HEK293 (cell line): Measurements from ENCODE around the gene PASK.

ENCODE experiments used
- CTCF ChIA-PET: fragments of 350-600 bp; formaldehyde crosslinking; extraction: SDS; loops from one replicate; lab custom pipeline; 2021; ENCODE audit warnings: antibody characterized with exemption; lab: Yijun Ruan, JAX
- POLR2A ChIA-PET: fragments of 300-600 bp; formaldehyde crosslinking; extraction: SDS; loops from one replicate; lab custom pipeline; 2020; ENCODE audit warnings: antibody characterized with exemption, inconsistent platforms; lab: Yijun Ruan, JAX
- H3K27ac ChIP-seq: fragments of 200-500 bp; sonication (Bioruptor generic); 2 replicates; pipeline ENCODE4 v1.5.1; 2014; ENCODE audit warnings: low read depth, low read length, control low read depth, inconsistent platforms; ENCODE audit errors: extremely low read depth
- H3K36me3 ChIP-seq, 2 experiments: fragments of 200-500 bp in 1 of 2; sonication (Bioruptor generic) in 1 of 2; 1 replicate in 1 of 2; 2 replicates in 1 of 2; pipeline ENCODE4 v1.5.1; 2014 to 2017; ENCODE audit warnings: inconsistent platforms in 2 of 2, low read length in 2 of 2; ENCODE audit not compliant: control insufficient read depth in 2 of 2, insufficient read depth in 1 of 2
- H3K4me1 ChIP-seq: fragments of 200-500 bp; sonication (Bioruptor generic); 2 replicates; pipeline ENCODE4 v1.5.1; 2014; ENCODE audit warnings: mild to moderate bottlenecking, low read length, inconsistent platforms; ENCODE audit not compliant: control insufficient read depth, insufficient read depth
- H3K4me3 ChIP-seq: 2 replicates; pipeline ENCODE4 v1.5.1; 2011; ENCODE audit warnings: low read depth, mild to moderate bottlenecking, control low read depth, low read length, moderate library complexity
- H3K9me3 ChIP-seq: fragments of 200-500 bp; sonication (Bioruptor generic); 2 replicates; pipeline ENCODE4 v1.5.1; 2014; ENCODE audit warnings: low read depth, low read length, inconsistent platforms; ENCODE audit not compliant: control insufficient read depth, insufficient read depth
- BCL11A ChIP-seq: fragments of 450-650 bp; formaldehyde crosslinking; IDR thresholded peaks from 2 replicates; pipeline ENCODE4 v1.5.1; 2016; ENCODE audit warnings: low read depth, missing biosample characterization, missing genetic modification characterization
- HOXA7 ChIP-seq: sonication (generic); formaldehyde crosslinking; IDR thresholded peaks from 2 replicates; pipeline ENCODE4 v1.8.1; 2022; ENCODE audit warnings: missing genetic modification reagents, borderline replicate concordance
- OSR2 ChIP-seq: fragments of 450-650 bp; formaldehyde crosslinking; IDR thresholded peaks from 2 replicates; pipeline ENCODE4 v1.5.1; 2016; ENCODE audit warnings: missing biosample characterization, missing genetic modification characterization
- SCRT2 ChIP-seq: fragments of 450-650 bp; formaldehyde crosslinking; IDR thresholded peaks from 2 replicates; pipeline ENCODE4 v1.5.1; 2016; ENCODE audit warnings: missing biosample characterization, missing genetic modification characterization
- SP7 ChIP-seq: fragments of 450-650 bp; formaldehyde crosslinking; IDR thresholded peaks from 2 replicates; pipeline ENCODE4 v1.5.1; 2016; ENCODE audit warnings: missing biosample characterization, missing genetic modification characterization
- WT1 ChIP-seq: fragments of 450-650 bp; formaldehyde crosslinking; IDR thresholded peaks from 2 replicates; pipeline ENCODE4 v1.5.1; 2016; ENCODE audit warnings: missing biosample characterization, missing genetic modification characterization
- ZBTB1 ChIP-seq: fragments of 450-650 bp; formaldehyde crosslinking; IDR thresholded peaks from 2 replicates; pipeline ENCODE4 v1.5.1; 2016; ENCODE audit warnings: missing biosample characterization, missing genetic modification characterization
- ZBTB7A ChIP-seq: fragments of 450-650 bp; formaldehyde crosslinking; IDR thresholded peaks from 2 replicates; pipeline ENCODE4 v1.5.1; 2016; ENCODE audit warnings: low read depth, missing biosample characterization, missing genetic modification characterization
- ZIC2 ChIP-seq: fragments of 450-650 bp; formaldehyde crosslinking; IDR thresholded peaks from 2 replicates; pipeline ENCODE4 v1.5.1; 2016; ENCODE audit warnings: missing biosample characterization, missing genetic modification characterization
- ZNF112 ChIP-seq: fragments of 450-650 bp; formaldehyde crosslinking; IDR thresholded peaks from 2 replicates; pipeline ENCODE4 v1.5.0; 2017; ENCODE audit warnings: missing biosample characterization, missing genetic modification characterization
- ZNF121 ChIP-seq: fragments of 450-650 bp; formaldehyde crosslinking; IDR thresholded peaks from 2 replicates; pipeline ENCODE4 v1.5.1; 2016; ENCODE audit warnings: missing biosample characterization, missing genetic modification characterization
- ZNF354C ChIP-seq: fragments of 450-650 bp; formaldehyde crosslinking; IDR thresholded peaks from 2 replicates; pipeline ENCODE4 v1.5.1; 2016; ENCODE audit warnings: missing biosample characterization, missing genetic modification characterization, low read depth, borderline replicate concordance
- ZNF366 ChIP-seq: fragments of 450-650 bp; formaldehyde crosslinking; conservative IDR thresholded peaks from 2 replicates; pipeline ENCODE4 v1.5.1; 2016; ENCODE audit warnings: missing biosample characterization, missing genetic modification characterization
- ZNF433 ChIP-seq: fragments of 450-650 bp; formaldehyde crosslinking; IDR thresholded peaks from 2 replicates; pipeline ENCODE4 v1.5.1; 2016; ENCODE audit warnings: missing biosample characterization, missing genetic modification characterization, low read depth
- ZNF561 ChIP-seq: fragments of 450-650 bp; IDR thresholded peaks from 2 replicates; pipeline ENCODE4 v1.5.1; 2018; ENCODE audit warnings: missing biosample characterization, missing genetic modification characterization, borderline replicate concordance
- ZNF571 ChIP-seq: fragments of 450-650 bp; formaldehyde crosslinking; IDR thresholded peaks from 2 replicates; pipeline ENCODE4 v1.5.0; 2017; ENCODE audit warnings: missing biosample characterization, missing genetic modification characterization
- ZNF664 ChIP-seq: fragments of 450-650 bp; formaldehyde crosslinking; IDR thresholded peaks from 2 replicates; pipeline ENCODE4 v1.5.1; 2016; ENCODE audit warnings: missing biosample characterization, missing genetic modification characterization
- ZNF677 ChIP-seq: fragments of 450-650 bp; IDR thresholded peaks from 2 replicates; pipeline ENCODE4 v1.5.0; 2018; ENCODE audit warnings: missing biosample characterization, mild to moderate bottlenecking, missing genetic modification characterization, moderate library complexity
- ZXDB ChIP-seq: fragments of 450-650 bp; formaldehyde crosslinking; IDR thresholded peaks from 2 replicates; pipeline ENCODE4 v1.5.1; 2016; ENCODE audit warnings: missing biosample characterization, missing genetic modification characterization
- TF ChIP-seq, protein P1 (sequence below): fragments of 450-650 bp; formaldehyde crosslinking; IDR thresholded peaks from 2 replicates; pipeline ENCODE4 v1.5.1; 2016; ENCODE audit warnings: missing biosample characterization, missing genetic modification characterization

Gene PASK

DNA sequence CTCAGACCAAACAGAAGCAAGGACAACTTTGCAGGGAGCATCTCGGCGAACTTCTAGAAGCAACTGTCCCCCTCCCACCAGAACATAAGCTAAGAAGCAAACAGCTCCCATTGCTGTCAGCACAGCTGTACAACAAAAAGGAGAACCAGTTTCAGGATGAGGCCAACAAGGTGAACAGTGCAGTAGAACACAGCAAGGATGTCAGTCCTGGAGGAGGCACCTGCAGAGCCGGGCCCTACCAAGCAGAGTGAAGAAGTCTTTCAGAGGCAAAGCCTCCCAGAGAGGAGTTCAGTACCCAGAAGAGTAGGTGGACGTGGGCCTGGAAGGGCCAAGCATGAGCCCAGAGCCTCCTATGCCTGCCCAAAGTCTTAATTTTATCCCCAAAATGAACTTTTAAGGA is 1.0 kb downstream of the PASK start (continued):
- TF ChIP-seq, protein P1, sequence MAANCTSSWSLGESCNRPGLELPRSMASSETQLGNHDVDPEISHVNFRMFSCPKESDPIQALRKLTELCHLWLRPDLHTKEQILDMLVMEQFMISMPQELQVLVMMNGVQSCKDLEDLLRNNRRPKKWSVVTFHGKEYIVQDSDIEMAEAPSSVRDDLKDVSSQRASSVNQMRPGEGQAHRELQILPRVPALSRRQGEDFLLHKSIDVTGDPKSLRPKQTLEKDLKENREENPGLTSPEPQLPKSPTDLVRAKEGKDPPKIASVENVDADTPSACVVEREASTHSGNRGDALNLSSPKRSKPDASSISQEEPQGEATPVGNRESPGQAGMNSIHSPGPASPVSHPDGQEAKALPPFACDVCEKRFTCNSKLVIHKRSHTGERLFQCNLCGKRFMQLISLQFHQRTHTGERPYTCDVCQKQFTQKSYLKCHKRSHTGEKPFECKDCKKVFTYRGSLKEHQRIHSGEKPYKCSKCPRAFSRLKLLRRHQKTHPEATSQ (tag by site-specific recombination): no peak
- no peak for TF ChIP-seq ZBTB1 (tag by site-specific recombination)
- no peak for TF ChIP-seq ZBTB7A (tag by site-specific recombination)
- no peak for TF ChIP-seq ZNF664
- TF ChIP-seq OSR2 (tag by site-specific recombination): no peak
- no peak for TF ChIP-seq ZNF354C (tag by site-specific recombination)
- no peak for TF ChIP-seq ZNF677 (tag by site-specific recombination)
- no peak for TF ChIP-seq ZNF112 (tag by site-specific recombination)

DNA sequence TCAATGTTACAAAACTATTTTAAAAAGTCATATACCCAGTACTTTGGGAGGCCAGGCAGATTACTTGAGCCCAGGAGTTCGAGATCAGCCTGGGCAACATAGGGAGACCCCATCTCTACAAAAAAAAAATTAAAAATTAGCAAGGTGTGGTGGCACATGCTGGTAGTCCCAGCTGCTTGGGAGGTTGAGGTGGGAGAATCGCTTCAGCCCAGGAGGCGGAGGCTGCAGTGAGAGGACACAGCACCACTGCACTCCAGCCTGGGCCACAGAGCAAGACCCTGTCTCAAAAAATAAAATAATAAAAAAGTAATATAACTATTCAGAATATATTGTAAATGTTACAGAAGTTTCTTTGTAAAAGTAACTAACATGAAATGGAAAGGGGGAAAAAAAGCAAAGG is 1.9 kb downstream of the PASK start:
- Histone ChIP-seq H3K4me1 (no peaks in the 10 kb centered on the region), H3K27ac (no peak overlapping the region), H3K36me3 (peaks cover 0 to 14% of the 10 kb centered on the region in 2 experiments; a peak in 2 of 3 replicates), H3K9me3 (no peaks in the 10 kb centered on the region), H3K4me3 (no peak overlapping the region)
- POLR2A ChIA-PET: no interaction called here
- CTCF ChIA-PET: no interaction called here
- peak; percentile 90 for TF ChIP-seq ZNF121 (tag by site-specific recombination)
- no peak for TF ChIP-seq ZNF561 (tag by site-specific recombination)
- no peak for TF ChIP-seq BCL11A (tag by site-specific recombination)
- no peak for TF ChIP-seq ZNF433 (tag by site-specific recombination)

- no peaks in the 10 kb centered on the region for H3K4me1 ChIP-seq
- POLR2A ChIA-PET: interaction anchor here (0.6 kb wide), 1 partner anchor 11 kb away, joined by 3 read pairs; no protein-coding TSS in a partner anchor
- H3K4me3 ChIP-seq: no peak overlapping the region
- H3K9me3 ChIP-seq: no peaks in the 10 kb centered on the region
- CTCF ChIA-PET: no interaction called here
- peaks cover 0 to 21% of the 10 kb centered on the region in 2 experiments; a peak in 2 of 3 replicates for H3K36me3 ChIP-seq
- TF ChIP-seq ZXDB (tag by site-specific recombination) (no peak), WT1 (tag by site-specific recombination) (0 out of 2 replicates have a peak, but pooled peaks have one; percentile 33), ZNF366 (tag by site-specific recombination) (0 out of 2 replicates have a peak, but pooled peaks have one; percentile 13)
- TF ChIP-seq, protein P1 (tag by site-specific recombination): no peak
- H3K27ac ChIP-seq: no peak overlapping the region
Observed at GRCh38 chr2:241146286-241146685, 3.0 kb downstream of the PASK start.

DNA sequence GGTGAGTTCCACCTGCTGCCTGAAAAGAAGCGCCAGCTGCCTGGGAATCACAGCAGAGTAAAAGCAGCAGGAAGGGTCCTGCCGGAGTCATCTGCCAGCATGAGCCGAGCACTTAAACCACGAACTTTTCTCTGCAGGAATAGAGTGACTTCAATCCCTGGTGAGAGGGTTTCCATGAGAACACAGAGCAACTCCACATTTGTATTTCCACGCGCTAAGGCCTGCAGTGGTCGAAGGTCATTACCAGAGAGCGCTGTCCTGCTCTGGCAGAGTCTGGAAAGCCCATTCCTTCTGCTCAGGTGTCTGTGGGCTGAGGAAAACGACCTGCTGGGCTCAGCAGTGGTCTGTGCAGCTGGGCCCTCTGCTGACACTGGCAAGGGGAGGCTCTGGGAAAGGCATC is 6.7 kb downstream of the PASK start:
- ChIA-PET CTCF (interaction anchor here (0.6 kb wide), 1 partner anchor 52 kb away, joined by 4 read pairs; no protein-coding TSS in a partner anchor), POLR2A (no interaction called here)
- H3K9me3 ChIP-seq: no peaks in the 10 kb centered on the region
- peaks cover 0 to 53% of the 10 kb centered on the region in 2 experiments; a peak in 2 of 3 replicates for H3K36me3 ChIP-seq
- H3K4me3 ChIP-seq: no peak overlapping the region
- no peaks in the 10 kb centered on the region for H3K4me1 ChIP-seq
- no peak for TF ChIP-seq SCRT2
- no peak for TF ChIP-seq ZNF571 (tag by site-specific recombination)
- TF ChIP-seq HOXA7: no peak
- peak; percentile 87 for TF ChIP-seq ZIC2 (tag by site-specific recombination)
- TF ChIP-seq SP7 (tag by site-specific recombination): no peak
- TF ChIP-seq, all 188 proteins: peak for 1
- no peak overlapping the region for H3K27ac ChIP-seq
